CD4-positive, alpha-beta T cell treated with Interleukin-4 for 1 hour (primary cell): ENCODE results near the gene VAV2.

ENCODE experiments used
- DNase-seq, 2 donors: peaks; one replicate each; pipeline ENCODE4 v3.0.0-alpha.2; 2020 to 2022

The VAV2 gene

DNA sequence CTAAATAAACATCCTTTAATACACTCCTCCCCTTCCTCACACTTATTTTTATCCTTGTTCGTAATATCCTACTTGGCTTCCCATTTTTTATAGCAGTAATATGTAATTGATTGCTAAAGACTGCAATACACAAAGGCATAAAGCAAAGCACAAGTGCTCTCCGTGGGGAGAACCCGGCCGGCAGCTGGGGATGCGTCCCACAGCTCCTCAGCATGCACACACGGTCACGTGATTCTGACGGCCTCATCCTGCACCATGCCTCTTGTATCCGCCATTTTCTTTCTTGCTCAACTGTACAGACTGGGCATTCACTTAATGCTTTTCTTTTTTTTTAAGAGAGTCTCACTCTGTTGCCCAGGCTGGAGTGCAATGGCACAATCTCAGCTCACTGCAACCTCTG lies 36.0 kb upstream of the VAV2 start:
- DNase-seq, result no peak

DNA sequence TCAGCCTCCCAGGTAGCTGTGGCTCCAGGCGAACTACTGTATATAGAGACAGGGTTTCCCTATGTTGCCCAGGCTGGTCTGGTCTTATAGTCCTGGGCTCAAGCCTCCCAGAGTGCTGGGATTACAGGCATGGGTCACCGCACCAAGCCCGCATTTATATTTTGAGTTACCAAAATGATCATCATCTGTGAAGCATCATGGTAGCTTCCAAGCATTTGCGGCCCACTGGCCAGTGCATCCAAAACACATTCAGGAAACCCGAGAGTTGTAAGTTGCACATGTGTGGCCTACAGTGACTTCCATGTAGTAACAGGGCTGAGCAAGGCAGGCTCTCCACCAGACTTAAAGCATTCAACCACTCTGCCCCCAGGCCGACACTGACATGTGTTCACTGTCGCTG lies 35.4 kb upstream of the VAV2 start:
- no peak for DNase-seq

GRCh38 chr9:134026981-134027380 lies 34.9 kb upstream of the VAV2 start:
- no peak for DNase-seq

GRCh38 chr9:134026581-134026980 lies 34.5 kb upstream of the VAV2 start:
- DNase-seq, result no peak

DNA sequence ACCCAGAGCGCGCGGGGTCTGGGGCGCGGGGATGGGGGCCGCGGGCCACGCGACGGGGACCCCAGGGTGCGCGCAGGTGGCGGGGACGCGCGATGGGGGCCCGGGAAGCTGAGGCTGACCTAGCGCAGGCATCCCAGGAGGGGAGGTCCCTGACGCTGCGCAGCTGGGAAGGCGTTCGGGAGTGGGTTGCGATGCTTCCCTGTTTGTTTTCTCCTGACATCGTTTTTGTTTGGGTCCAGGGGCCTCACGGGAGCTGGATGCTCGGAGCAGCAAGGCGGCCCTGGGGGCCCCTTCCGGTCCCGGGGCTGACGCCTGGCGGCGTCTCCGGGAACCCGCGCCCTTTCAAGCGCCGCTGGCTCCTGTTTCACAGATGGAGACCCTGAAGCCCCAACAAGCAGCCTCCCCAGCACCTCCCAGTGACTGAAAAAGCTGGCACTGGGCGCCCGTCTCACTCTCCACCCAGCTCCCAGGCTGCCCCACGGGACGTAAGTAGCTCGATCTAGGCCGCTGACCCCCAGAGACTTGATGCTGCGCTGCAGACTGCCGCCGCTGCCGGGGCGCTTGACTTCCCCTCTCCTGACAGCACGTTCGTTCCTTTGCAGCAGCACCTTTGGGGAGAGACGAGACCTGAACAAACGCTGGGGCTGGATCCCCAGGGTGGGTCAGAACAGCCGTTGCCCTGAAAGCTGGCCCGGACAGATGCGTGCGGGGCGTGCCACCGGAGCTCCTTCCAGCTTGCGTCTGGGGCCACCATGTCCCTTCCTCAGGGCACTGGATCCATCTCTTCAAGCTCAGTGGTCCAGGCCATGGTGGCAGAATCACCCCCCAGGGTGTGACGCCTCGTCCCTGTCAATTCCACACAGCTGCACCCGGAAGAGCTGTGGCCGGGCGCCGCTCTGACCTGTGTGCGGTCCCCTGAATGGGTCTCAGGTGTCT lies 33.8 kb upstream of the VAV2 start:
- peak; percentile 36 to 39 for DNase-seq

DNA sequence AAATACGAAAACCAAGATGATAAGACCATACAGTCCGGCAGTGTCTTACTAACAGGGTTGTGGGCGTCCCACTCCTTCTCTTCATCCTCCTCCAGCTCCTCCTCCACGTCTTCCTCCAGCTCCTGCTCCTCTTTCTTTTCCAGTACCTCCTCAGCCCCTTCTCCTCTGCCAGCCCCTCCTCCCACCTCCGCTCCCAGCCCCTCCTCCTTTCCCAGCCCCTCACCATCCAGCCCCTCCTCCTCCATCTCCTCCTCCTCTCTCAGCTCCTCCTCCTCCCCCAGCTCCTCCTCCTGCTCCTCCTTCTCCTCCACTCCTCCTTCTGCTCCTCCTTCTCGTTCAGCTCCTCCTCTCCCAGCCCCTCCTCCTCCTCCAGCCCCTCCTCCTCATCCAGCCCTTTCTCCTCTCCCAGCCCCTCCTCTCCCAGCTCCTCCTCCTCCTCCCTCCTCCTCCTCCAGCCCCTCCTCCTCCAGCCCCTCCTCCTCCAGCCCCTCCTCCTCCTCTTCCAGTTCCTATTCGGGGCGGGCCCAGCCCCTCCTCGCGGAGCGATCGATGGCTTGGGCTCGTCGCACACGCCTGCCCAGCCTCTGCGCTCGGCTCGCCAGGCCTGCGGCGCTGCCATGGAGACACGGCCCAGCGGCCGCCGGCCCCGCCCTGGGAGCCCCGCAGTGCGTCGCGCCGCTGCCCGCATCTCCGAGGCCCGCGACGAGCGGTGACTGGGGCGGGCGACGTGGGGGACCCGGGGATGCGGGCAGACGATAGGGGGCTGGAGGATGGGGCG lies 32.9 kb upstream of the VAV2 start, which contains the start of gene BRD3OS:
BRD3OS (plus strand) TSS at position 654 of the 778 bp plus-strand sequence. CDS start 1,267 bp downstream, outside the sequence.
- DNase-seq, result peak; percentile 95 to 96

DNA sequence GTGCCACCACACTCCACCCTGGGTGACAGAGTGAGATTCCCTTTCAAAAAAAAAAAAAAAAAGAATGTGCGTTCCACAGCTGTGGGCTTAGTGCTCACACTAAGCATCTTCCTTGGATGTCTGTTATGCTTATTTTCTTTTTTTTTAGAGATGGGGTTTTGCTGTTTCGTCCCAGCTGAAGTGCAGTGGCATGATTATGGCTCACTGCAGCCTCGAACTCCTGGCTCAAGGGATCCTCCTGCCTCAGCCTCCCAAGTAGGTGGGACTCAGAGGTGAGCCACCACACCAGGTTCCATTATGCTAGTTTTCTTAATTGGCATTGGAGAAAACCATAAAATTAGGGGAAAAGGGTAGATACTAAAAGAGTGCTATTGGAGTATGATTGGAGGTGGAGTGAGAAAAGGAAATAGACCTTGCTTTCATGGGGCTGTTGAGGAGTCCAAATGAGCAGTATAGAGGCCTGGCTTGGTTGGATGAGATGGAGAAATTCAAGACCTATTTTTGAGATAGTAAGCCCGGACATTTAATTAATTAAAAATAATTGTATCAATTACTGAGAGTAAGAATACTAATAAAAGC lies 32.2 kb upstream of the VAV2 start:
- no peak for DNase-seq

GRCh38 chr9:134014946-134015345 lies 22.8 kb upstream of the VAV2 start:
- no peak for DNase-seq

- no peak for DNase-seq
Measured at GRCh38 chr9:134011401-134011800, 19.3 kb upstream of the VAV2 start.

GRCh38 chr9:134010310-134011173 lies 18.4 kb upstream of the VAV2 start:
- no peak for DNase-seq

- DNase-seq, result no peak
Measured at GRCh38 chr9:134007571-134007970, 15.4 kb upstream of the VAV2 start.

DNA sequence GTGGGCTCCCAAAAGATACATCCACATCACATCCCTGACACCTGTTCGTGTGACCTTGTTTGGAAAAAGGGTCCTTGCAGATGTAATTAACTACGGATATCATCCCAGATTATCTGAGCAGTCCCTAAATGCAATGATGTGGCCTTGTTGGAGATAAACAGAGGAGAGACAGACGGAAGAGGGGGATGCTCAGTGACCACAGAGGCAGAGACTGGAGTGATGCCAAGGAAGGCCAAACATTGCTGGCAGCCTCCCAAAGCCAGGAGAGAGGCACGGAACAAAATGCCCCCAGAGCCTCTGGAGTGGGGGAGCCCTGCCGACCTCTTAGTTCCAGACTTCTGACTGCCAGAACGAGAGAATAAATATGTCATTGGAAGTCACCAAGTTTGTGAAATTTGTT lies 15.0 kb upstream of the VAV2 start:
- no peak for DNase-seq

GRCh38 chr9:134005381-134005780 lies 13.3 kb upstream of the VAV2 start:
- no peak for DNase-seq

DNA sequence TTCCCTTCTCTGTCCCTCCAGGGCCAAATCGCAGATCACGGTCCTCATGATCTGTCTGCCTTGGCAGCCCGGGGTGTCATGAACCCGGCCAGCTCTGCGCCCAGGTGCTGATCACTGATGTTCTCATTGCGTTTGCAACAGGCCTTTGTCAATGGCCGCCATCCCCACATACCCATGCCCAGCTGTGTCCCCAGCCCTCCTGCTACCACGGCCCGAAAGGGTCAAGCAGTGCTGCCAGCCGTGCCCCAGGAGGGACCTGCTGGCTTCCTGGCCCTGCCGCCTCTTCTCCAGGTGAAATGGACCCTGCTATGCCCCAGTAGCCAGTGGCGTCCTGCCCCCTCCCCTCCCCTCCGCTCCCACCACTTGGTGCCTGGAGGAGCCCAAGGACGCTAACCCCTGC lies 12.8 kb upstream of the VAV2 start:
- no peak for DNase-seq

DNA sequence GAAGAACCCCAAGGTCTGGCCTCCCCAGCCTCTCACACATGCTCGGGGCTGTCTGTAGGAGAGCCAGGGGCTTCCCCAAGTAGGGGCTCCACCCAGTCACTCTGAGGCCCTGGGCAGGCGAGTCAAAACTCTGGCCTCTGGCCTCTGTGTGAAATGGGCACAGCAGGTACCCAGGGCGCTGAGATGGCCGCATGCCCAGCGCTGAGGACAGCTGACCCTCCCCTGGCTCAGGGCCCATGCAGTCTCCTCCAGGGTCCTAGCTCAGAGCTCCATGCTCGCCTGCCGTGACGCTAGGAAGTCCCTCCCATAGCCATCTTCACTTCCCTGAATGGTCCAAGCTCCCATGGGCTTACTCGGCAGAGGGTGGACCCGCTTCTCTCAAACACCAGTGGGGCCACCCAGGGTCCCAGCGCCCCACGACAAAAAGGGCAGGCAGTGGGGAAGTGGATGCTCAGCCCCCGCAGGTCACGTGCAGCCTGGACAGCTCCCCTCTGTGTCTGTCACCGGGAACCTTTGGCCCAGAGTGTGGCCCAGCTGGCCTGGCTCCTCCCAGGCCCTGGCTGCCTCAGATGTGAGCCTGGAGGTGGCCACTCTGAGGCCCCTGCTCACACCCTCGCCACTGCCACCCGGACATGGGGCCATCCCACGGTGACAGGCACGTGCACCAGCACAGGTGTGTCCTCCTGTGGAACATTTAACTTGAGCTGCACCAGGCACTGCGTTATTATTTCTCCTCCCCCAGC lies 12.2 kb upstream of the VAV2 start:
- no peak for DNase-seq

DNA sequence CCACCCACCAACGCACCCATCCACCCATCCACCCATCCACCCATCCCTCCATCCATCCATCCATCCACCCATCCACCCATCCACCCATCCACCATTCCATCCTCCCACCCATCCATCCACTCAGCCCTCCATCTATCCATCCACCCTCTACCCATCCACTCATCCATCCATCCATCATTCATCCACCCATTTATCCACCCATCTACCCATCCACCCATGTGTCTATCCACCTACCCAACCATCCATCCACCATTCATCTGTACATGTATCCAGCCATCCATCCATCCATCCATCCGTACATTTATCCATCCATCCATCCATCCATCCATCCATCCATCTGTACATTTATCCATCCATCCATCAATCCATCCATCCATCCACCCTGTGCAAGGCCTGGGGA lies 11.1 kb upstream of the VAV2 start:
- DNase-seq, result no peak

GRCh38 chr9:134002796-134003195 lies 10.7 kb upstream of the VAV2 start:
- no peak for DNase-seq

- no peak for DNase-seq
Measured at GRCh38 chr9:133999851-134000265, 7.7 kb upstream of the VAV2 start.

- no peak for DNase-seq
Measured at GRCh38 chr9:133998915-133999595, 6.9 kb upstream of the VAV2 start.

- DNase-seq, result no peak
Measured at GRCh38 chr9:133997584-133997983, 5.5 kb upstream of the VAV2 start.
